ENCODE measurements around the gene OTUD4. TPM values are rescaled to one million over a fixed set of nuclear protein-coding genes. Genes with fewer than 3 reads are reported as not detected.
"Not testable (repeated sequence)": the region's sequence is repeated elsewhere in the genome, so short reads cannot be mapped to it uniquely, and the experiment has no call there.

OTUD4 gene
- total RNA-seq, 5 donors from 2014 or later (not counting 1 experiment from before 2014, with no cell fraction given), result 38.8 to 70.1 (median 49.1) TPM

- Histone ChIP-seq H3K27me3 (replicated peaks in 1 of 2; ENCODE audit: control insufficient read depth in 2 of 2, extremely low read depth in 1 of 2, insufficient read depth in 2 of 2, low read length in 1 of 2) (no peaks in the 10 kb centered on the region), H3K27ac (ENCODE audit: low read length) (no peak overlapping the region), H3K4me1 (ENCODE audit: control insufficient read depth in 1 of 2, extremely low read depth in 1 of 2, insufficient read depth in 2 of 2, low read length in 2 of 2) (no peaks in the 10 kb centered on the region), H3K9me3 (no peaks in the 10 kb centered on the region), H3K36me3 (ENCODE audit: control insufficient read depth in 2 of 2, extremely low read depth in 1 of 2, insufficient read depth in 1 of 2, low read length in 1 of 2) (peaks cover 10 to 67% of the 10 kb centered on the region in 2 donors), H3K4me3 (ENCODE audit: control insufficient read depth in 1 of 2, extremely low read depth in 1 of 2, low read length in 1 of 2) (no peak overlapping the region)
- CTCF ChIA-PET, result no interaction called here
- Mint-ChIP-seq H3K4me3 (no peak overlapping the region), H3K36me3 (peaks cover 51% of the 10 kb centered on the region), H3K27ac (peak overlapping the region in 1 of 2 donors; percentile 19), H3K27me3 (no peaks in the 10 kb centered on the region), H3K4me1 (no peaks in the 10 kb centered on the region), H3K9me3 (no peaks in the 10 kb centered on the region)
- no CpG with 5 or more reads among the region's 1 CpG for WGBS (ENCODE audit: insufficient coverage)
- no peak for DNase-seq
- POLR2A ChIA-PET, result no interaction called here
- no peak for ATAC-seq (replicated peaks in 1 of 4)
Observed at GRCh38 chr4:145153904-145154298, 26.5 kb downstream of the OTUD4 start.

DNA sequence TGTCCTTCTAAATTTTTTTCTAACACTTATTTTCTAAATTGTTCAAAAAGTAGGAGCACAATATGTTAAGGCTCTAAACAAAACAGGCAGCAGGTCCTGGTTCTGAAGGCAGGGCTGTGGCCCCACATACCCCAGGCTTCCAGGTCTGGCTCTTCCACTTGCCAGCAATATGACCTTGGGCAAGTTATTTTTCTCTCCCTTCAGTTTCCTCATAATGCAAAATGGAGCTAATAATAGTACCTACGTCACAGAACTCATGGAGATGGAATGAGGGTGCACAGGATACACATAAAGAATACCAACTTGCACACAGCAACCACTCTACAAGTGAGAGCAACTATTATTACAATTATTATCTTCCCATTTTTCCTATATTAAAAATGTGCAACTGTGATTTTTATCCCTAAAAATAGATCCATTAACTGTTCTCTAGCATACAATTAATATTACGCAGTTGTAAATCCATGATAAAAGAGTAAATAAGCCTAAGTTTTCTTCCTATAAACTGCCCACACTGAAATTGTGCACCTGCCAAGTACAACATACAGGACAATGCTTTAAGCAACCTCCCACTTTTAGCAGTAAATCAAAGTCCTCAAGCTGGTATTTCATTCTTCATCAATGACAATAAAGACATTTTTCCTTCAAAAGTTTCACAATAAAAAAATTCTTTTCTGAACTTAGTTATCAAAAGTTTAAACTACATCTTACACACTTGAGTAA is 27.0 kb downstream of the OTUD4 start:
- H3K4me3 ChIP-seq (ENCODE audit: control insufficient read depth in 1 of 2, extremely low read depth in 1 of 2, low read length in 1 of 2), result no peak overlapping the region
- H3K9me3 ChIP-seq, result no peaks in the 10 kb centered on the region
- ATAC-seq (replicated peaks in 1 of 4) (no peak), DNase-seq (no peak)
- H3K4me3 Mint-ChIP-seq, result no peak overlapping the region
- CTCF ChIA-PET, result no interaction called here
- H3K9me3 Mint-ChIP-seq, result no peaks in the 10 kb centered on the region
- H3K27me3 Mint-ChIP-seq, result no peaks in the 10 kb centered on the region
- H3K27me3 ChIP-seq (replicated peaks in 1 of 2; ENCODE audit: control insufficient read depth in 2 of 2, extremely low read depth in 1 of 2, insufficient read depth in 2 of 2, low read length in 1 of 2), result no peaks in the 10 kb centered on the region
- POLR2A ChIA-PET, result no interaction called here
- no peak overlapping the region for H3K27ac Mint-ChIP-seq
- peaks cover 50% of the 10 kb centered on the region for H3K36me3 Mint-ChIP-seq
- WGBS (ENCODE audit: insufficient coverage), result no CpG with 5 or more reads among the region's 2 CpGs
- peaks cover 10 to 66% of the 10 kb centered on the region in 2 donors for H3K36me3 ChIP-seq (ENCODE audit: control insufficient read depth in 2 of 2, extremely low read depth in 1 of 2, insufficient read depth in 1 of 2, low read length in 1 of 2)
- no peaks in the 10 kb centered on the region for H3K4me1 Mint-ChIP-seq
- no peaks in the 10 kb centered on the region for H3K4me1 ChIP-seq (ENCODE audit: control insufficient read depth in 1 of 2, extremely low read depth in 1 of 2, insufficient read depth in 2 of 2, low read length in 2 of 2)
- no peak overlapping the region for H3K27ac ChIP-seq (ENCODE audit: low read length)

DNA sequence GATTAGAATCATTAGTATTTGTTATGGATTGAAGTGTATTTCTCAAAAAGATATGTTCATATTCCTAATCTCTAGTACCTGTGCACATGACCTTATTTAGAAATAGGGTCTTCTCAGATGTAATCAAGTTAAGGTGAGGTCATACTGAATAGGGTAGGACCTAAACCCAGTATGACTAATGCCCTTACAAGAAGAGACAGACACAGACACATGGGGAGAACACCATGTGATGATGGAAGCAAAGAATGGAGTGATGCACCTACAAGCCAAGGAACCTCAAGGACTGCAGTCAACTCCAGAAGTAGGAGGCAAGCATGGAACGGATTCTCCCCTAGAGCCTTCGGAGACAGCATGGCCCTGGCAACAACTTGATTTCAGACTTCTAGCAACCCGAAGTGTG is 31.4 kb downstream of the OTUD4 start:
- Mint-ChIP-seq H3K36me3 (peaks cover 60% of the 10 kb centered on the region), H3K27ac (no peak overlapping the region), H3K27me3 (no peaks in the 10 kb centered on the region), H3K9me3 (no peaks in the 10 kb centered on the region), H3K4me3 (no peak overlapping the region), H3K4me1 (no peaks in the 10 kb centered on the region)
- no peaks in the 10 kb centered on the region for H3K9me3 ChIP-seq
- no CpG with 5 or more reads among the region's 3 CpGs for WGBS (ENCODE audit: insufficient coverage)
- H3K27ac ChIP-seq (ENCODE audit: low read length), result no peak overlapping the region
- no peaks in the 10 kb centered on the region for H3K4me1 ChIP-seq (ENCODE audit: control insufficient read depth in 1 of 2, extremely low read depth in 1 of 2, insufficient read depth in 2 of 2, low read length in 2 of 2)
- ChIA-PET POLR2A (no interaction called here), CTCF (no interaction called here)
- peaks cover 15 to 73% of the 10 kb centered on the region in 2 donors for H3K36me3 ChIP-seq (ENCODE audit: control insufficient read depth in 2 of 2, extremely low read depth in 1 of 2, insufficient read depth in 1 of 2, low read length in 1 of 2)
- DNase-seq (no peak), ATAC-seq (replicated peaks in 1 of 4) (no peak)
- no peaks in the 10 kb centered on the region for H3K27me3 ChIP-seq (replicated peaks in 1 of 2; ENCODE audit: control insufficient read depth in 2 of 2, extremely low read depth in 1 of 2, insufficient read depth in 2 of 2, low read length in 1 of 2)
- no peak overlapping the region for H3K4me3 ChIP-seq (ENCODE audit: control insufficient read depth in 1 of 2, extremely low read depth in 1 of 2, low read length in 1 of 2)

DNA sequence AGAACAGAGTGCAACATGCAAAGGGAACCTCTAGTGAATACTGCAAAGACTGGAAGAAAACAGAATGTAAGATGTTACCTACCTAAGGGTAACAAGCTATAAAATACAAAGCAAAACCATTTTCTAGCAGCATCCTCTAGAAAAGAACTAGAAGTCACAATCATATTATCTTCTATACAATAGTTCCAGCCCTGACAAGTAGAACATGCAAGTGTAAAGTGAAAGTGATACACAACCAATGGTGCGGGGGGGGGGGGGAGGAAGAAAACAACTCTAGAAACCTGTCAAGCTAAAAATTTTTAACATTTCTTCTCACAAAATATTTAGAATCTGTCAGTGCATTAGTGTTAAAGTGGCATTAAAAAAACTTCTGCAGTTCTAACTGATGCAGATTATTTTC is 44.2 kb downstream of the OTUD4 start:
- H3K27me3 Mint-ChIP-seq; H3K9me3 Mint-ChIP-seq; H3K27me3 ChIP-seq (replicated peaks in 1 of 2; ENCODE audit: control insufficient read depth in 2 of 2, extremely low read depth in 1 of 2, insufficient read depth in 2 of 2, low read length in 1 of 2); CTCF ChIA-PET; H3K4me1 ChIP-seq (ENCODE audit: control insufficient read depth in 1 of 2, extremely low read depth in 1 of 2, insufficient read depth in 2 of 2, low read length in 2 of 2); H3K4me3 ChIP-seq (ENCODE audit: control insufficient read depth in 1 of 2, extremely low read depth in 1 of 2, low read length in 1 of 2); DNase-seq; H3K27ac ChIP-seq (ENCODE audit: low read length); H3K9me3 ChIP-seq: not testable (repeated sequence)
- H3K36me3 ChIP-seq (ENCODE audit: control insufficient read depth in 2 of 2, extremely low read depth in 1 of 2, insufficient read depth in 1 of 2, low read length in 1 of 2), result peaks cover 14 to 34% of the 10 kb centered on the region in 2 donors
- no CpG with 5 or more reads among the region's 1 CpG for WGBS (ENCODE audit: insufficient coverage)
- Mint-ChIP-seq H3K36me3 (peaks cover 39% of the 10 kb centered on the region), H3K4me3 (peak overlapping the region in 2 of 3 donors; percentile 35 to 41), H3K27ac (peak overlapping the region; percentile 66 to 74), H3K4me1 (peaks cover 37 to 48% (median 43%) of the 10 kb centered on the region in 3 donors)
- POLR2A ChIA-PET, result interaction anchor here in 1 of 2 donors (0.6 kb wide), 1 partner anchor 12 kb away, joined by 3 read pairs; no protein-coding TSS in a partner anchor
- peak in 2 of 4 experiments; percentile 37 to 55 for ATAC-seq (replicated peaks in 1 of 4)

- no peak overlapping the region for H3K4me3 Mint-ChIP-seq
- peak overlapping the region; percentile 70 to 77 for H3K27ac Mint-ChIP-seq
- H3K9me3 Mint-ChIP-seq, result no peaks in the 10 kb centered on the region
- no peaks in the 10 kb centered on the region for H3K9me3 ChIP-seq
- no peak overlapping the region for H3K4me3 ChIP-seq (ENCODE audit: control insufficient read depth in 1 of 2, extremely low read depth in 1 of 2, low read length in 1 of 2)
- no peaks in the 10 kb centered on the region for H3K27me3 ChIP-seq (replicated peaks in 1 of 2; ENCODE audit: control insufficient read depth in 2 of 2, extremely low read depth in 1 of 2, insufficient read depth in 2 of 2, low read length in 1 of 2)
- H3K36me3 ChIP-seq (ENCODE audit: control insufficient read depth in 2 of 2, extremely low read depth in 1 of 2, insufficient read depth in 1 of 2, low read length in 1 of 2), result peaks cover under 1 to 7% of the 10 kb centered on the region in 2 donors
- H3K27ac ChIP-seq (ENCODE audit: low read length), result peak overlapping the region; percentile 32
- POLR2A ChIA-PET, result interaction anchor here in 1 of 2 donors (0.5 kb wide), 1 partner anchor 25 kb away, joined by 6 read pairs; no protein-coding TSS in a partner anchor
- 22% methylated on average over 2 of the region's 5 CpGs for WGBS (ENCODE audit: insufficient coverage)
- CTCF ChIA-PET, result interaction anchor here in 1 of 2 donors (0.7 kb wide), 1 partner anchor 1196 kb away, joined by 3 read pairs; no protein-coding TSS in a partner anchor
- peaks cover 30% of the 10 kb centered on the region for H3K36me3 Mint-ChIP-seq
- no peaks in the 10 kb centered on the region for H3K27me3 Mint-ChIP-seq
- ATAC-seq (replicated peaks in 1 of 4) (no peak), DNase-seq (no peak)
- peaks cover 39 to 60% (median 54%) of the 10 kb centered on the region in 3 donors for H3K4me1 Mint-ChIP-seq
- H3K4me1 ChIP-seq (ENCODE audit: control insufficient read depth in 1 of 2, extremely low read depth in 1 of 2, insufficient read depth in 2 of 2, low read length in 2 of 2), result no peaks in the 10 kb centered on the region
Observed at GRCh38 chr4:145132511-145133098, 47.8 kb downstream of the OTUD4 start.

- H3K4me1 Mint-ChIP-seq, result peaks cover 35 to 54% (median 49%) of the 10 kb centered on the region in 3 donors
Observed at GRCh38 chr4:145131848-145132247, 48.5 kb downstream of the OTUD4 start.

More at GRCh38 chr4:145131848-145132247, 48.5 kb downstream of the OTUD4 start:
- CTCF ChIA-PET, result interaction anchor here in 1 of 2 donors (0.7 kb wide), 1 partner anchor 1197 kb away, joined by 3 read pairs; no protein-coding TSS in a partner anchor
- H3K4me3 ChIP-seq (ENCODE audit: control insufficient read depth in 1 of 2, extremely low read depth in 1 of 2, low read length in 1 of 2), result no peak overlapping the region
- no peak overlapping the region for H3K27ac ChIP-seq (ENCODE audit: low read length)
- WGBS (ENCODE audit: insufficient coverage), result 100% methylated on average over 3 of the region's 12 CpGs
- H3K36me3 Mint-ChIP-seq, result peaks cover 26% of the 10 kb centered on the region
- H3K4me1 ChIP-seq (ENCODE audit: control insufficient read depth in 1 of 2, extremely low read depth in 1 of 2, insufficient read depth in 2 of 2, low read length in 2 of 2), result no peaks in the 10 kb centered on the region
- no peaks in the 10 kb centered on the region for H3K27me3 ChIP-seq (replicated peaks in 1 of 2; ENCODE audit: control insufficient read depth in 2 of 2, extremely low read depth in 1 of 2, insufficient read depth in 2 of 2, low read length in 1 of 2)
- POLR2A ChIA-PET, result no interaction called here
- H3K27ac Mint-ChIP-seq, result peak overlapping the region in 1 of 2 donors; percentile 77
- DNase-seq (no peak), ATAC-seq (replicated peaks in 1 of 4) (no peak)
- no peaks in the 10 kb centered on the region for H3K9me3 Mint-ChIP-seq
- no peaks in the 10 kb centered on the region for H3K27me3 Mint-ChIP-seq
- H3K36me3 ChIP-seq (ENCODE audit: control insufficient read depth in 2 of 2, extremely low read depth in 1 of 2, insufficient read depth in 1 of 2, low read length in 1 of 2), result peaks cover 0 to 3% of the 10 kb centered on the region in 2 donors
- no peaks in the 10 kb centered on the region for H3K9me3 ChIP-seq
- H3K4me3 Mint-ChIP-seq, result no peak overlapping the region
